ENCODE measurements around the gene CYTH4.

The CYTH4 gene

DNA sequence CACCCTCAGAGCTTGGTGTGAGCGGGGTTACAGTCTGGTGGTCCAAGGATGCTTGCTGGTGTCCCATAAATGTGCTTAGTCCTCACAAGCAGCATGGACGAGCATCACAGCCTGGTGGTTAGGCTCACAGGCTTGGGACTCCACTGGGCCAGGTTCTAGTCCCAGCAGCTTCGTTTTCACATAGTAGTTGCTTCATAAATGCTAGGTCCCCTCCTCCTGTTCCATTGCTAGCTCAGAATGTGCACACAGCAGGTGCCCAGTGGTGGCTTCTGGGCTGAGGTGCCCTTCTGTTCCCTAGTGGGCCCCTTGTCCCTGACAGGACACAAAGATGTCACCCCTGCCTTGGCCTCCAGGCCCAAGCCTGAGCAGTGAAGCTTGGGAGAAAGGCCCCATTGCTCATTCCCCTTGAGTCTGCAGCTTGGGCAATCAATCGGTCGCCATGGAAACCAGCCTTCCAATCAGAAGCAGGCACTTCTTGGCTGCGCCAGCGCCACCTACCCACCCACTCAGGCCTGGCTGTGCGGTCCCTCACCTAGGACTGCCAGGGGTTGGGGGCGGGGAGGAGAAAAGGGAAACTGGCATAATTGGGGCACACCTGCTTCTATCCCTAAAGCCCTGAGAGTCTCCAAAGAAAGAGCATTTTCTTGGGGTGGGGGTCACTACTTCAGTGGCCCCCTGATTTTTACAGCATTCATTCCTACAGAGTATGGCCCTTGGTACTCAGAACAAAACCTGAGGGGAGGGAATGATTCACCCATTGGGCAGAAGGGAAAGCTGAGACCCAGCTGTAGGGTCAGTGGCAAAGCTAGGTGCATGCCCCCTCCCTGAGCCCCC lies 48.1 kb downstream of the CYTH4 start:
- DNase-seq (ENCODE audit: low read depth) = no peak

DNA sequence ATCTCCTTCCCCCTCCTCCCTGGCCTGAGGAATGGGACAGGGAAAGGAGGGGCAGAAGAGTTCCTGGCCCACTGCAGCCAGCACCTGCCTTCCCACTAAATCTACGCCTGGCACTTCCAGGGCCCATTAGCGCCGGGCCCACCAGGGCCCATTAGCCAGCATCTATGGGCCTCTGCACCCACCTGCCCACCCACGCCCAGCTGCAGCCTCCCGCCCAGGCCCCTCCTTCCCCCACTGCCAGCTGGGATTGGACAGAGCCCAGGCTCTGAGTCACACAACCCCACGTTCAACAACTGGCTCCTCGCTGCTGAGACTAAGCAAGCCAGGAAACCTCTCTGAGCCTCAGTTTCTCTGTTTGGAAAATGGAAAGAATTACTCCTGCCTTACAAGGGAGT lies 48.7 kb downstream of the CYTH4 start:
- no peak for DNase-seq (ENCODE audit: low read depth)

DNA sequence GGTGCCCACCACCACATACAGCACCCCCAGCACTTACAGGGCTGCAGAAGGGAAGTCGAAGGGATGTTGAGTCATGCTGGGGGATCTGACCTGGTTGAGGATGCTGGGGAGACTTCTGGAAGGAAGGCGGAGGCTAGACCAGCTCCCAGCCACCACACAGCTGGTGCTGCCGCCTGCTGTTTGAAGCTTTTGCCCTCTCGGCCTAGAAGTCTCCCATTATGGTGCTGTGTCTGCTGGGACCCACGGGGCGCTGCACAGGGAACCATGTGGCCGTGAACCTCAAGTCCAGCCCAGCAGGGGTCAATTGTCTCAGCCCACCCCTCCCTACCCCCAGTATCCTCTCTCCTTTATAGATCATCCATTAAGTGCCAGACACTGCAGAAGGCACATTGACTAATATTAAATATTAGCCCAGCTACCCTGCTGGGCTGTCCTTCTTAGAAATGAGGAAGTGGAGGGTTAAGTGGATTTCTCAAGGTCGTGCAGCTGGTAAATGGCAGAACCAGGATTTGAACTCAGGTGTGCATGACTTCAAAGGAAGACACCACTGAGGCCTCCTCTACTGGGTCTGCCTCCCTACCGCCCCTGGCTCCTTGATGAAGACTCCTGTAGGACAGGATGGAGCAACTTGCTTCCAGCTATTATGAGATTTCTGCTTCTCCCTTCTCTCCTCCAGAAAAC lies 49.7 kb downstream of the CYTH4 start:
- no peak for DNase-seq (ENCODE audit: low read depth)

DNA sequence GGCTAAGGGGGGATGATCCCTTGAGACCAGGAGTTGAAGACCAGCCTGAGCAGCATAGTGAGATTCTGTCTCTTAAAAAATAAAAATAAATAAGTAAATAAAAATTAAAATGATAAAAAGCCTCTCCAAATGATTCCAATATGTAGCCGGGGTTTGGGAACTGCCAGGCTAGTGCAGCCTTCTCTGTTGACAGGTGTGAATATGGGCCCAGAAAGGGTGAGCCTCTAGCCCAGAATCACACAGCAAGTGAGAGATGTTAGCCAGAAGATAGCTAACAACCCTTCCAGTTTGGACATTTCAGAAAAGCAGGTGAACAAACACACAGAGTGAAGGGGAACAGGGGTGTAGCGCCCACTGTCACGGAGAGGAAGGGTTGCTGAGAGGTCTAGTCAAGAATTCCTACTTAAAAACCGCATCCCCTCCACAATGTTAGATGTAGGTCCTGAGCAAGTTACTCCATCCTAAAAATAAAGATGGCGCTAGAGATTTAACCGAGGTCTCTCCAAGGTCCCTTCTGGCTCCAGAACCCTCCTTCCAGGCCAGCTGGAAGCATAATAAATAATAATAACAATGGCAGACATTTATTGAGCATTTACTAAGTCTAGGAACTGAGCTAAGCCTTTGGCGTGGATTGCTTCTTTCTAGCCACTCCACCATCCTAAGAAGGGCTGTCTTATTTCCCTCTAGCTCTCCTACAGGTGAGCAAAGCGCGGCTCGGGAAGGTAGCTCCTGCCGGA lies 51.6 kb downstream of the CYTH4 start:
- DNase-seq (ENCODE audit: low read depth) = no peak

DNA sequence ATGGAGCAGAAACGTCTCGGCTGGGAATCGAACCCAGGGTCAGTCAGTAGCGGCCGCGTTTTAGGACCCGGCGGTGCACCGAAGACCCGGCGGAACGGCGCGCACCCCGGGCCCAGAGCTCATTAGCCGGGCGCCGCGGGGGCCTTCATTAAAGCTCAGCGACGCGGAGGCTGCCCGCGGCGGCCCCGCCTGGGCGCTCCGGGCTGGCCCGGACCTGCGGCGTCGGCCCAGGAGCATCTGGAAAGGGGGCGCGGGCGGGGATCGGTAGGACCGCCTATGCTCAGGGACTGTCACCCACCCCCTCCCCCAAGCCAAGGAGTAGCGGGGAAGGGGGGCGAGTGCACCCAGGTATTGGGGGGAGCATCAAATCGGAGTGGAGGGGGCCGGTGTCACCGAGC lies 52.2 kb downstream of the CYTH4 start:
- DNase-seq (ENCODE audit: low read depth) = no peak

DNA sequence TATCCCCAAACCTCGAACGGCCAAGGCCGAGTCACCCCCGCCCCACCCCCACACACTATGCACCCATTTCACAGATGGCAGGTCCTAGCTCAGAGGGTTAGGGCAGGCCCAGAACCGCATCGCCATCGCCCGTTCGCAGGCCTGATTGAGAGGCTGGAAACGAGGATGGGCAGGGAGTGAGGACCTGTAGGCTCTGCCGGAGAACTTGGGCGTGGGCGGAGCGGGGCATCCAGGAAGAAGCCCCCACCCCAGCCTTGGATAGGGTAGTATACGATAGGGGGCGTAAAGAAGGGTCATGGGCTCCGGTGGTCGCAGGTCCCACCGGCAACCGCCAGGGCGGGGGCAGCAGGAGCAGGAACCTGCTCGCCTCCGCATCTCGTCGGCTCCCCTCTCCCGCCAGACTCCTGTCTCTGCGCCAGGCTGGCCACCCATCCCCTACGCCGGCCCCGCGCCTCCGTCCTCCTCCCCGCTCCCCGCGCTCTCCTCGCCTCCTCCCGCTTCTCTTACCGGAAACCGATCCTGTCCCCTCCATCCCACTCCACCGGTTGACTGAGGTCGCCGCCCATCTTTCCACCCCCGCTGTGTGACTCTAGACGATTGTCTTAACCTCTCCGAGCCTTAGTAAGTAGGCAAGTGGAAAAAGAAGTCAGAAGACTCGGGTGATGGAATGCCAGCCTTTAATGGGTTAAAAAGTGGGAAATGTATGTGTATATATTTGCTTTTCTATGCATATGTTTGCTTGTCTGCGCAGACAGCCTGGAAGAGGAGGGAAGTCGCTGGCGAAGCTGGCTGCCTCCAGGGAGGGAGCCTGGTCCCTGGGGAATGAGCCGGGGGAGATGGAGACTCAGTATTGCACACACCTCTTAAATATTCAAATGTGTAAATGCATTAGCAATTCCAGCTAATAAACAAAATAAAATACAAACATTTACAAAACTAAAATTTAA lies 52.8 kb downstream of the CYTH4 start:
- DNase-seq (ENCODE audit: low read depth) = no peak

DNA sequence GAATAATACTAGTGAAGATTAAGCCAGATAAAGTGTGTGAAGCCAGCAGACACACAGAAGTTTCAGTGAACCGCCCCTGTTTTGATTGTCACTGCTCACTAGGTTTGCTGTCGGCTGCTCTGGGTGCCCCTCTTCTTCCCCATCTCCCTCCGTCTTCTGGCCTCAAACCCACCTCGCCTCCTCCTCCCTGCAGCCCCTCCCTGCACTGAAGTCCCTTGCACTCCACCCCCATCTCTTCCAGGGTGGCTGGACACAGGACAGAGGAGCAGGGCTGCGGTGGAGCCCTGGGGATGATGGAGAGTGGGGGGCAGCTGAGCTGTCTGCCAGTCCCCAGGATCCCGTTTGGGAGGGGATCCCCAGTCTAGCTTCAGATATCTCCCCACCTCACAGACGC lies 53.5 kb downstream of the CYTH4 start:
- no peak for DNase-seq (ENCODE audit: low read depth)

DNA sequence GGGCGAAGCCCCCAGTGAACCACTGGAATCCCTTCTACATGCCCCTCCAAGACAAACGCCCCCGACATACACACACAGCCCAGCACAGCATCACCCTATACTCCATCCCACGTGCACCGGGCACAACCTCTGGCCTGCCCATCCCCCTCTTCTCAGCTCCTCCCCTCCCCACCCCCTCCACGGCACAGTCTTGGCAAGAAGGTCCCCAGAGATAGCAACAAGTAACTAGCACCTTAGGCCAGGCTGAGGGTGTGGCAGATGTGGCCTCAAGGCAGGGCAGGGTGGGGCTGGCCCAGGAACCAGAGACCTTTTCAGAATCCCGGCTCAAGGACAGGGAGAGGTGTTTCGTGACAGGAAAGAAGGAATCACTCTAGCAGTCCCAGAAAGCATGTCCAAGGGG lies 54.3 kb downstream of the CYTH4 start:
- no peak for DNase-seq (ENCODE audit: low read depth)

DNA sequence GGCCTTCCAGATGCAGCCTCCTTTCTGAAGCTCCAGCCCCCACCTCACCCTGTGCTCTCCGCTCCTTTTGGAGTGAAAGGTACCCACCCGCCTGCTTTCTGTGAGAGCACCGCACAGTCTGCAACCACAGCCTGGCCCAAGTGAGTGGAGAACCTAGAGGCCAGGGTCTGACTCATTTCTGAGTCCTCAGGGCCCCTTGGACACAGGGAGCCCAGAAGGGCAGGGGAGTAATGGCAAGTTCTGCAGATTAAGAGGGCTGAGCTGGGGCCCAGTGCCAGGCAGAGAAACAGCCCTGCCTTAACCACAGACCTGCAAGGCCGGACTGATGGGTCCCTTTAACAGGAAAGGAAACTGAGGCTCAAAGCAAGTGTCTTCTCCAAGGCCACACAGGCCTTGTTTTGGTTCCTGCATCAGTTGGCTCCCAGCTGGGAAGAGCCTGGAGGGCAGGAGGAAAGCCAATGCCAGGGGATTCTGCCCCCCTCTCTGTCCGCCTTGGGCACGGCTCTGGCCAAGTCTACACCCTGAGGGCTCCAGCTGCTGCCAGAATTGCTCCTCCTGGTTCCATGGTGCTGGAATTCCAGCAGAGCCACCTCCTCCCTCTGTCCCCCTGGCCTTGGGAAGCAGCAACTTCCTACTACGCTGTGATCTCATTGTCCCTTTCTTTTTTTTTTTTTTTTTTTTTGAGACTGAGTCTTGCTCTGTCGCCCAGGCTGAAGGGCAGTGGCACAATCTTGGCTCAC lies 55.1 kb downstream of the CYTH4 start:
- DNase-seq (ENCODE audit: low read depth) = no peak

DNA sequence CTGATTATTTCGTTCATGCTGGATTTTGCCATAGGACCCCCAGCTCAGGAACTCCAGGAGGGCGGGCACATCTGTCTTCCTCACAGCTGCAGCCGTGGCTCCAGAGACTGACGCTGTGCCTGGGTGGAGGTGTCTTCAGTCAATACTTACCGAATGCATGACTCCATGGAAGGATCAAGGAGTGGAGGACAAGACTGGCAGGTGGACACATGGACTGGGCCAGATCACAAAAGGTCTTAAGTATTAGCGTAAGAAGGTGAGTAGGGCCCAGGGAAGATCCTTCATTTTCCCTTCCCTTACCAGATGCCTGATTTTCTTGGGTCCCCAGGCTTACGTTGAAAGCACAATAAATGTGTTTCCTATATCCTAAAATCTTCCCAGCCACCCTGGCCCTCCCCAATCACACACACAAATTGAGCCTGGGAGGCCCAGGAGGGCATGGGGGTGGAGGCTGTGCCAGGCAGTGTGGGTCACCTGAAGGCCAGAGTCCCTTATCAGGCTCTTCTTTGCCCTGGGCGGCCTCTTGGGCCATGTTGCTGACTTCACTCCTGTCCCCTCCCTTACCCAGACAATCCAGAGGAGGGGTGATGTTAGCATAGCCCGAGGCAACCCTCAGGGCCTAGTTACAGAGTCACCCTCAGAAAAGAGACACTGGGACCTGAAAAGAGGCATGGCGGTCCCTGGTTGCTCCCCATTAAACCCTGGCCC lies 56.4 kb downstream of the CYTH4 start:
- no peak for DNase-seq (ENCODE audit: low read depth)

DNA sequence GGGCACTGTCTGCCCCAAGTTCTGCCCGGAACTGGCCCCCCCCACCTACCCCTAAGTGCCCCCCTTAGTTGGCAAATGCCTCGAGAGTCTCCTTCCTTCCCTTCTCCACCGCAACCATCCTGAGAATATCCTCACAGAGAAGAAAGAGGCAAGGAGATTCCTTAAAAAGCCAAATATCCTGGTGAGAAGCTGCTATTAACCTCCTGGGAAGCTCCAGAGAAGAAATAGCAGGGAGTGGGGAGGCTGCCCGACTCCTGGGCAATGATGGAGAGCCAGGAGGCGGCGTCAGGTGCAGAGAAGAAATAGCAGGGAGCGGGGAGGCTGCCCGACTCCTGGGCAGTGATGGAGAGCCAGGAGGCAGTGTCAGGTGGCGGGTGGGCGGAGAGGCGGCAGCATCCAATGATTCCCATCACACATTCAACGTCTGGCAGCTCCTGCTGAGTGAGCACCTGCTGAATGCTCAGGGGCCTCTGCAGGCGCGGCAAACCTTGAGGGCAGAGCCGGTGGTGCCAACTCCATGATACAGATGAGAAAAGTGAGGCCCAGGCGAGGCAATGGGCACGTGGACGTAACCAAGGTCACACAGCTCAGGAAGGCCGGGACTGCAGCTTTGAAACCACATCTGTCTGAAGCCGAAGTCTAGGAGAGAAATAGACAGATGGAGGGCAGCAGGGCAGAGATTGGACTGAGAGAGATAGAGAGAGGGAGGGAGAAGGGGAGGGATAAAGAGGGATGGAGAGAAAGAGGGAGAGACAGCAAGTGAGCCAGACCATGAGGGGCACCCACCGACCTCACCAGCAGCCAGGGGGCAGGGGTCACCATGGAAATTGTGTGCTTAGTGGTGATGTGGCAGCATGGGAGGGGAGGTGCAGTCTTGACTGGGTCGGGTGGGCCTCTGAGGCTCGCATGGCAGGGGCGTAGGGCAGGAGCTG lies 58.3 kb downstream of the CYTH4 start:
- no peak for DNase-seq (ENCODE audit: low read depth)

DNA sequence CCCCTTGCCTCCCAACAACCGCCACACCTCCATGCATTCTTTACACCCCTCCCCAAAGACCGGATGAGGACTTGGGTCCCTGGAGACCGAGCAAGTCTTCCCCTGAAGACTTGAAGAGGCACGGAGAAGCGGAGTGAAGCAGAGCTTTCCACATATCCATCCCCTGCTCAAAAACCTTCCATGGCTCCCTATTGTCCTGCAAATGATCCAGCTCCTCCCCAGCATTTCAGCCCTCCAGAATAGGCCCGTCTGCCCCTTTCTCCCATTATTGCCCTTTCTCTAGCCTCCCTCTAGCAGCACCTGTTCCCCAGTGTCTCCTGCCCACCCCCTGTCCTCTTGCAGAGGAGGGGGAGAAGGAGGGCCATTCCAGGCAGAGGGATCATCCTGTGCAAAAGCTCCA lies 59.8 kb downstream of the CYTH4 start:
- DNase-seq (ENCODE audit: low read depth) = no peak

DNA sequence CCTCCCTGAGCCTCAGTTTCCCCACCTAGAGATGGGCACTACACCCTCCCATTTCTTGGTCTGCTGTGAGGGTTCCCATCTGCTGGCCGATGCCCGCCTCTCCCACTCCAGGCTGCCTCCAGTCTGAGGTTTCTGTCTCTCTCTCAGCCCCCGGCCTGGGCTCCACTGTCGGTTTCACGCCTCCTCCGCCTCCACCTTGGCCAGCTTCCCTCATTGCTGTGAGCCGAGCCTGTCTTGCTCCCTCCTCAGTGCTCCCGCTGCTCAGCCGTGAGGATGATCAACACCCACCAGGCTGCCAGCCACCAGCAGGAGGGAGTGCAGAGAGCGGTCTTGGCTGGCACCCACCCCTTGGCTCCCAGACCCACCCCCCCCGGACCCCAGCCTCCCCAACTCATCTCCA lies 61.0 kb downstream of the CYTH4 start:
- no peak for DNase-seq (ENCODE audit: low read depth)

DNA sequence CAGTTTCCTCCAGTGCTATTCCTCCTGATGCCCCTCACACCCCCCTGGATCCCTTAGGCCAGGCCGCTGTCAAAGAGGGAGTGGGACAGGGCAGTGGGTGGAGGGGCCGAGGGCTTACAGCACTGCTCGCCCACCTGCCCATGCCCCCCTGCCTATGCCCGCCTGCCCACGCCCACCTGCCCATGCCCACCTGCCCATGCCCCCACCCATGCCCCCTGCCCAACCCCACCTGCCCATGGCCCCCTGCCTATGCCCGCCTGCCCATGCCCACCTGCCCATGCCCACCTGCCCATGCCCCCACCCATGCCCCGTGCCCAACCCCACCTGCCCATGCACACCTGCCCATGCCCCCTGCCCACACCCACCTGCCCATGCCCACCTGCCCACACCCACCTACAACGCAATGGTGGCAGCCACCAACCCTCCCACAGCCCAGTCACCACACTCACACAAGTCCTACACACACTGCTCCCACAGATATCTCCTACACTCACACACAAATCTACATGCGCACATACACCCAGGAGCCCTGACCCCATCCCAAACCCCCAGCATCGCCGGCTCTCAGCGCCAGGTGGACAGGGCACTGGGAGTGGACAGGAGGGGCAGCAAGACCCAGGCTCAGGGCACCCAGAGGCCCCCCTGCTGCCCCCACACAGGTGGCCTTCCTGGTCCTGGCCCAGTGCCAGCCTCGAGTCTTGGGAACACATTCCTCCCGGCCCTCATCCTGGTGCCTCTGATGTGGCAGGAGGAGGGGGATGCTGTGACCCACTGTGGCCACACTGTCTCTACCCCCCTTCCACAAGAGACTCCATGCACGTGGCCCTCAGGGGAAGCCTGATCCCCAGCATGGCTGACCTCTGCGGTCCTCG lies 61.8 kb downstream of the CYTH4 start:
- no peak for DNase-seq (ENCODE audit: low read depth)

DNA sequence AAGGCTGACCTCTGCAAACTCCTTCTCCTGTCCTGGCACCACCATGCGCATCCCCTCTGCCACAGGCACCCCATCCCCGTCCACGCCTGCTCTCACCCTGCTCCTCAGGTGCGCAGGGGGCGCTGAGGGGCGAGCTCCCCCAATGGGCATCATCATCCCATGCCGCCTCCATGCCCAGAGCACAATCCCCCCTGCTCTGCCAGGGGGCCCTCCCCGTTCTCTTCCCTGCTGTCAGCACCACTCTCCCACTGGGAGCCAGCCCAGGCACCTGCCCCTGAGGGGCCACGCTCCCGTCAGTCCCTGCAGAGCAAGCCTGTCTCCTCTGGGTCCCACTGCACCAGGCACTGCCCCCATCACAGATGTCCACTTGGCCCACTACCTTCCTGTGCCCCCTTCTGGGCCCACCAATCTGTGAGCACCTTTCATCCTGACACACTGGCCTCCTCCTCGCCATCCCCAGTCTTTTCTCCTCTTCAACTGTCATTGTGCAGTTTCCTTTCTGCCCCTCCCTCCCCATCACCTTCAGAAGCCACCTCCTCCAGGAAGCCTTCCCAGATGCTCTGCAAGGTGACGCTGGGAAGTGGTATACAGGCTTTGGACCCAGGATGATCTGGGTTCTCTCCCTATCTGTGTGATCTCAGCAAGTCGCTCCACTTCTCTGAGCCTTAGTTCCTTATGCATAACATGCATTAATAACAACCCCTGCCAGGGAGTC lies 62.6 kb downstream of the CYTH4 start:
- no peak for DNase-seq (ENCODE audit: low read depth)

DNA sequence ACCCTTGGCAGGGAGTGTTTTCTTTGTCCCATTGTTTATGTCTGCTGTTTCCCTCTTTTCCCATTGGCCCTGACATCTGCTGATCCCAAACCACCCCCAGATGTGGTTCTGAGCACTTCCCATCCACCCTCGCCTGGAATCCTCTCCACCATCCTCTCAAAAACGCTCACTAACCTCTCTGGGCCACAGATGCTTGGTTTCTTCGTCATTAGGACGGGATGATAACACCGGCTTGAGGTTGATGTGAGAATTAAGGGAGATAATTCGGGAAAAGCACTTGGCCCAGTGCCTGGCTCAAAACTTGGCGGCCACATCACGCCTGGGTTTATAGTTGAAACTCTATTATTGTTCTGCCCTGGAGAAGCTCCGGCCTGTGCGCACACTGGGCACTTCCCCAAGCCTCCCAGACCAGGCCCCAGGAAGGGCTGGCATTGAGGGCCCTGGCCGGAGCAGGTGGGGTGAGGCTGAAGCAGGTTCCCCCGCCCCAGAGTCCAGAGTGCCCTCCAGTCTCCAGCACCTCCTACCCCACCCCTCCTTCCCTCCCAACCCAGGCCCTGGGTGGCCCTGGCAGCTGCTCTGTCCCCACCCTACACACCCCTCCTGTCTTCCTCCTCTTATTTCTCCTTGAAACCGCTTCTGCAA lies 63.7 kb downstream of the CYTH4 start:
- no peak for DNase-seq (ENCODE audit: low read depth)

DNA sequence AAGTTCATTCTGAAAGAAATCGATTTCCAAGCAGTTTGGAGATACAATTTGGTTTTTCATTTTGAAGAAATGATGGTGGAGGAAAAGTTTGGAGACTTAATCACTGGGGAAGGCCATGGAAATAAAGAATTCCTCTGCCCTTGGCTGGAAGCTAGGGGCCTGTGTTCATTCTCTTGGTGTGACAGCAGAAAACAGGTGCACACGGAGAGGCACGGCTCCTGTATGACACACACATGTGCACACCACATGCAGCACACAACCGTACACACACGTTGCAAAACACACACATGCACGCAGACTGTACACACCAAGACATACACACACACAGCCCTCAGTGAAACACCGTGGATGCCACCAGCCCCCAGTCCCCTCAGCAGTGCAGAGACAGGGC lies 64.2 kb downstream of the CYTH4 start:
- no peak for DNase-seq (ENCODE audit: low read depth)
